GOT3 (cell line): ENCODE measurements around the gene DNAJC22.
"Not testable (repeated sequence)": the region's sequence is repeated elsewhere in the genome, so short reads cannot be mapped to it uniquely, and the experiment has no call there.

Experiments
- DNase-seq: peaks from one replicate; lab custom pipeline; 2025; ENCODE audit warnings: mixed read lengths; lab: John Stamatoyannopoulos, UW

DNAJC22 gene

GRCh38 chr12:49346659-49347310 lies at the start of gene DNAJC22:
Gene DNAJC22, plus strand, starts transcription at chr12:49346888. Its CDS starts 1,985 bp downstream, at chr12:49348873.
- no peak for DNase-seq

GRCh38 chr12:49297695-49298060 lies 49.0 kb upstream of the DNAJC22 start:
- no peak for DNase-seq

GRCh38 chr12:49298160-49298559 lies 48.5 kb upstream of the DNAJC22 start:
- DNase-seq = no peak

- no peak for DNase-seq
These were observed 44.9 kb upstream of the DNAJC22 start for GRCh38 chr12:49301760-49302159.

- DNase-seq = no peak
These were observed 42.5 kb upstream of the DNAJC22 start for GRCh38 chr12:49304161-49304560.

GRCh38 chr12:49305762-49306510 lies 40.8 kb upstream of the DNAJC22 start:
- DNase-seq = no peak

- no peak for DNase-seq
These were observed 37.3 kb upstream of the DNAJC22 start for GRCh38 chr12:49309386-49309785.

- not testable (repeated sequence) for DNase-seq
These were observed 36.2 kb upstream of the DNAJC22 start for GRCh38 chr12:49310451-49311000.

- DNase-seq = no peak
These were observed 31.9 kb upstream of the DNAJC22 start for GRCh38 chr12:49314811-49315210.

GRCh38 chr12:49317118-49317517 lies 29.6 kb upstream of the DNAJC22 start:
- DNase-seq = not testable (repeated sequence)

- DNase-seq = not testable (repeated sequence)
These were observed 26.1 kb upstream of the DNAJC22 start for GRCh38 chr12:49320411-49321103.

- DNase-seq = no peak
These were observed 24.4 kb upstream of the DNAJC22 start for GRCh38 chr12:49322367-49322707.

GRCh38 chr12:49322708-49323523 lies 23.8 kb upstream of the DNAJC22 start, which contains the start of gene TROAP:
Gene TROAP, plus strand, starts transcription at chr12:49323255. Its CDS starts 354 bp downstream, at chr12:49323609.
- peak; percentile 100 for DNase-seq

- no peak for DNase-seq
These were observed 23.1 kb upstream of the DNAJC22 start for GRCh38 chr12:49323524-49324097.

GRCh38 chr12:49325606-49326005 lies 21.1 kb upstream of the DNAJC22 start:
- no peak for DNase-seq

GRCh38 chr12:49327368-49327767 lies 19.3 kb upstream of the DNAJC22 start:
- DNase-seq = no peak

GRCh38 chr12:49327887-49328286 lies 18.8 kb upstream of the DNAJC22 start:
- DNase-seq = no peak

- no peak for DNase-seq
These were observed 17.9 kb upstream of the DNAJC22 start for GRCh38 chr12:49328816-49329215.

GRCh38 chr12:49330032-49330619 lies 16.6 kb upstream of the DNAJC22 start:
- DNase-seq = no peak

- DNase-seq = no peak
These were observed 15.9 kb upstream of the DNAJC22 start for GRCh38 chr12:49330631-49331379.
